Ureter (tissue), 1 donor: ENCODE measurements around the gene RELB. TPM values are rescaled to one million over a fixed set of nuclear protein-coding genes. Genes with fewer than 3 reads are reported as not detected.
"Not testable (repeated sequence)": the region's sequence is repeated elsewhere in the genome, so short reads cannot be mapped to it uniquely, and the experiment has no call there.

Source experiments
- DNase-seq: peaks from one replicate; pipeline ENCODE4 v3.0.0-alpha.2; 2020; ENCODE audit warnings: low spot score
- total RNA-seq: library from RNA; stranded (reverse); gene quantifications from one replicate; pipeline ENCODE4 v1.2.4, GENCODE V29; 2023
- donor health status: DM: yes; HTN: yes; CAD: no.

Gene RELB
- 16.9 TPM for total RNA-seq

DNA sequence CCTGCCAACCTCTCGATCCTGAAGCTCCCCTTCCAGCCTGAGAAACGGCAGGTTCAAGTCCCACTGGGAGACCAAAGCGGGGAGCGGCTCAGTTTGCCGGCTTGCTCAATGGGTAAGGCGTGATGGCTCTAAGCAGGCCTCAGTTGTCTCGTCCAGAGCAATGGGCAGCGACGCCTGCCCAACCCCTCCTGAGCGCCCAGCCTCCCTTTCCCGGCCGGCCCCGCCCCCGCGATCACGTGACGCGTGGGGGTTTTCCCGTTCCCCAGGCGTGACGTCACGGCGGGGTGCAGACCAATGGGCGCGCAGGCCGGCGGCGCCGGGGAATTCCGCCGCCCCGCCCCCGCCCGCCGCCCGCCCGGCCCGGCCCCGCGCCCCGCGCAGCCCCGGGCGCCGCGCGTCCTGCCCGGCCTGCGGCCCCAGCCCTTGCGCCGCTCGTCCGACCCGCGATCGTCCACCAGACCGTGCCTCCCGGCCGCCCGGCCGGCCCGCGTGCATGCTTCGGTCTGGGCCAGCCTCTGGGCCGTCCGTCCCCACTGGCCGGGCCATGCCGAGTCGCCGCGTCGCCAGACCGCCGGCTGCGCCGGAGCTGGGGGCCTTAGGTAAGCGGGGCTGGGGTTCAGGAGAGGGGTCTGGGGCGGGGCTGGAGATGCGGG lies at the start of gene RELB:
RELB (plus strand) TSS at position 378 of the 653 bp plus-strand sequence; CDS start at position 494, 116 bp downstream.
- peak; percentile 95 for DNase-seq

GRCh38 chr19:44954278-44954648 lies 47.0 kb upstream of the RELB start:
- no peak for DNase-seq

- DNase-seq: peak; percentile 98
These were observed 46.4 kb upstream of the RELB start, which contains the start of gene CLPTM1 for GRCh38 chr19:44954649-44955504. CLPTM1 (plus strand) TSS chr19:44955380; CDS start chr19:44955396, 16 bp downstream.

- DNase-seq: no peak
These were observed 45.5 kb upstream of the RELB start for GRCh38 chr19:44955505-44956439.

- no peak for DNase-seq
These were observed 43.7 kb upstream of the RELB start for GRCh38 chr19:44957526-44957925.

DNA sequence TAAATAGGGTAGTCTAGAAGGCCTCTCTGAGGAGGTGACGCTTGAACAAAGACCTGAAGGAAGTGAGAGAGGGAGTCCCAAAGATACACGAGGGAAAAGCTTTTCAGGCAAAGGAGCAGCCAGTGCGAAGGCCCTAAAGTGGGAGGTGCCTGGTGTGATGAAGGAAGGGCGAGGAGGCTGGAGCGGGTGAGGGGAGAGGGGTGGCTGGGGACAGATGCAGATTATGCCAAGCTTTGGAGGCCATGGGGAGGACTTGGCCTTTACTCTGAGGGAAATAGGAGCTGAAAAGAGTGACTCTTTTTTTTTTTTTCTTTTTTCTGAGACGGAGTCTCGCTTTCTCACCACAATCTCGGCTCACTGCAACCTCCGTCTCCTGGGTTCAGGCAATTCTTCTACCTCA lies 43.2 kb upstream of the RELB start:
- DNase-seq: no peak

- DNase-seq: no peak
These were observed 41.6 kb upstream of the RELB start for GRCh38 chr19:44959691-44960090.

DNA sequence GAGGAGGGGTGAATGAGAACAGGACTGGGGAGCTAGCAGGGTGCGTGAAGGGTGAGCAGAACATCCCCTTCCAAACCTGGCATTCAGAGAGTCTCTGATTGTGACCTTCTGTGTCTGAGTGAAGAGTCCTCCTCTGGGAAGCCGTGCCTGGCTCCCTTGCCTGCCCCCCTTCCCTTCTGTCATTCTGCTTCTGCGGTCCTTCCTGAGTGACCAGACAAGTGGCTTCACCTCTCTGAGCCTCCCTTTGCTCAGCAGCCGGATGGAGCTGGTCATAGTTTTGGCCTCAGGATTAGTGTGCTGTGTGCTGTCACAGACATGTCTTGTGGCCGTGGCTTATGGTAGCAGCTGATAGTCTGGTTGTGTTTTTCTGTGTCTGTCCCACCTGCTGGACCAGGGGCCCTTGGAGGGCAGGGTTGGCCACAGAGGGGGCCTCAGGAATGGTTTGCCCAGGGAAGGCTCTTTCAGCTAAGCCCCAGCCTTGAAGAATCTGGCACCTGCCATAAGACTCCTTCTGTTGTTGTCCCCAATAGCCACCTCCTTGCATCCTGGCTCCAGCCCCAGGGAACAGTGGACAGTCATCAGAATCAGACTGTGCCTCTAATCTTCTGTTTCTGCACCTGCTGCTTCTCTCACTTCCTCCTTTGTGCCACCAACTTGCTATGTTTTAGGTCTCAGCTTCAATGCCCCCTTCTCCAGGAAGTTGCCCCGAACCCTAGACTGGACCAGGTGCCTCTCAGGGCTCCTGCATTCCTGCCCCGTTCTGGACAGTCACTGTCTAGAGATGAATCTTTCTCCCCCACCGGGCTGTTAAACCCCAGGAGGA lies 40.1 kb upstream of the RELB start:
- no peak for DNase-seq

GRCh38 chr19:44961821-44962220 lies 39.4 kb upstream of the RELB start:
- no peak for DNase-seq

GRCh38 chr19:44968118-44968517 lies 33.1 kb upstream of the RELB start:
- no peak for DNase-seq

DNA sequence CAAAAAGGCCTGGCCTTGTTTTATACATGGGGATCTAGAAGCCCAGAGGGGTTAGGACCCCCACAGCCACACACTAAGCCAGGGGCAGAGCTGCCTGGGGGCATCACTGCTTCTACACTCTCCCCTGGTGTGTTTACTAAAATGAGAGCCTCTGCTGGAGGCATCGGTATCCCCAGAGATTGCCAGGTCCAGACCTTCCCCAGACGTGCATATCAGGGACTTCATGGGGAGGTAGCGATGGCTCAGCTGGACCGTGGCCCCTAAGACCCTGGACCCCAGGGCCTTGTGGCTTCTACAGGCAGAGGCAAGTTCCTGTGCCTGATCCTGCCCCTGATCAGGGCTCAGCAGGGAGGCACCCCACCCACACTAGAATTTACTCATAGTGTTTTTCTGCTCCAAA lies 32.6 kb upstream of the RELB start:
- DNase-seq: no peak

DNA sequence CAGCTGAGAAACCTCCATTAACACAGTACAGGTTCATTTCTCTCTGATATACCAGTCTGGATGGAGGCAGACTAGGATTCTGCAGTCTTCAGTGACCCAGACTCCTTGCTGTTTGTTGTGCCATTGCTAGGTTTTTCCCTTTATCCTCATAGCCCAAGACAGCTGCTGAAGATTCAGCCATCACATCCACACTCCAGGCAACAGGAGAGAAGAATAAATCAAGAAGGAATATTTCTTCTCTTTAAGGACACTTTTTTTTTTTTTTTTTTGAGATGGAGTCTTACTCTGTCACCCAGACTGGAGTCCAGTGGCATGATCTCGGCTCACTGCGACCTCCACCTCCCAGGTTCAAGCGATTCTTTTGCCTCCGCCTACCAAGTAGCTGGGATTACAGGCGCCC lies 31.8 kb upstream of the RELB start:
- no peak for DNase-seq

DNA sequence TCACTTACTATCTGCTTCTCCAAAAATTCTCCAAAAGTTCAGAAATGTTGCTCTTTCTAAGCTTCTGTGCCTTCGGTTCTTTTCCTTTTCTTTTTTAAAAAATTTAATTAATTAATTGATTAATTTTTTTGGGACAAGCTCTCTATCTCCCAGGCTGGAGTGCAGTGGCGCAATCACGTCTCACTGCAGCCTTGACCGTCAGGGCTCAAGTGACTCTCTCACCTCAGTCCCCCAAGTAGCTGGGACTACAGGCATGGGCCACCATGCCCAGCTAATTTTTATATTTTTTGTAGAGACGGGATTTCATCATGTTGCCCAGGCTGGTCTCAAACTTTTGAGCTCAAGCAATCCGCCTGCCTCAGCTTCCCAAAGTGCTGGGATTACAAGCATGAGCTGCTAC lies 29.8 kb upstream of the RELB start:
- not testable (repeated sequence) for DNase-seq

DNA sequence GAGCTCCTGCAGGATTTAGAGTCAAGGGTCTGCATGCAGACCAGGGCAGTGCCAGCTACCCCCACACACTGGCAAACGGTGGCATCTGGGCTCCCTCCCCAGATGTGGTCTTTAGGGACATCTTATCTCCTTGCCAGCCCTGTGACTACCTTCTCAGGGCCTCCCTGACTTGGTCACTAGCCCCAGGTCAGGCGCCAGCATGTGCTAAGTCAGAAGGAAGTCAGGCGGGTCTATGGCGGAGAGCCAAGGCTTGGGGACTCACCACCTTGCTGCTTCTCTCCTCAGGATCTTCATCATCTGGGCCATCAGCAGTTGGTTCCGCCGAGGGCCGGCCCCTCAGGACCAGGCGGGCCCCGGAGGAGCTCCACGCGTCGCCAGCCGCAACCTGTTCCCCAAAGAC lies 28.5 kb upstream of the RELB start:
- DNase-seq: no peak

DNA sequence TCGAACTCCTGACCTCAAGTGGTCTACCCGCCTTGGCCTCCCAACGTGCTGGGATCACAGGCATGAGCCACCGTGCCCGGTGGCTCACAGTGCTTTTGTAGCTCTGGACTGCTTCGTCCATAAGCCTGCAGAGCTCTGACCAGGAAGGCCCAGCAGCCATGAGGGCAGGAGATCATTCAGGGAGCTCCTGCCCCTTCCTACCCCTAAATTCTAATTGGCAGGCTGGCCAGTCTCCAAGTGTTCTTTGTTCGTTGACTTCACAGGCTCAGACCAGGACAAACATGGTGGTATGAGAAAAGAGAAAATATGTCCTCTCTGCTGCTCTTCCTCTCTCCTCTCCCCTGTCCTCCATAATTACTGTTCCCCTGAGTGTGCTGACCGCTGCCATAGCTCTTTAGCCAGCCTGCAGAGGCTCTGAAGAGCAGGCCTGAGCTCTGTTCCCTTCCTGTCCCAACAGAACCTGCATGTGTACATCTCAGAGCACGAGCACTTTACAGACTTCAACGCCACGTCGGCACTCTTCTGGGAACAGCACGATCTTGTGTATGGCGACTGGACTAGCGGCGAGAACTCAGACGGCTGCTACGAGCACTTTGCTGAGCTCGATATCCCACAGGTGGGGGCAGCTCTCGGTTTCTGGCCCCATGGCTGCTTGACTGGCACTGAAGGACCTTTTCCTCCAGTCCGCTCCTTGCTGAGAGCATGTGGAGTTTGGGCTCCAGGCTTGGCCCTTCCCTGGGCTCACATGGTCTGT lies 27.1 kb upstream of the RELB start:
- no peak for DNase-seq

DNA sequence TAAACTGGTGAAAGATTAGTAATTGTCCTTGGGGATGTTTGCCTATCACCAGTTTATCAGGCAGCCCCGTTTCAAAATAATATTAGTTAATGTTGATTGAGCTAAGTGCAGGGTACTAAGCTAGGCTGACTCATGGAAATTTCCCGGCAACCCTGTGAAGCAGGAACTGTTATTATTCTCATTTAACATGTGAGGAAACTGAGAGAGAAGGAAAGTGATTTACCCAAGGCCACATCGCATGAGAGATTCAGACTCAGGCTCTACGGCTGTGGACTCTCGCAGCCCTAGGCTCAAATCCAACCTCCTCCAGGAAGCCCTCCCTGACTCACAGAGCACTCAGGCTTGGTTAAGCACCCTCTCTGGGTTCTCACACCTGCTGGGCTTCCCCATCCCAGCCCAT lies 26.4 kb upstream of the RELB start:
- no peak for DNase-seq

- no peak for DNase-seq
These were observed 25.8 kb upstream of the RELB start for GRCh38 chr19:44975444-44975843.

- DNase-seq: no peak
These were observed 17.3 kb upstream of the RELB start for GRCh38 chr19:44984005-44984404.

DNA sequence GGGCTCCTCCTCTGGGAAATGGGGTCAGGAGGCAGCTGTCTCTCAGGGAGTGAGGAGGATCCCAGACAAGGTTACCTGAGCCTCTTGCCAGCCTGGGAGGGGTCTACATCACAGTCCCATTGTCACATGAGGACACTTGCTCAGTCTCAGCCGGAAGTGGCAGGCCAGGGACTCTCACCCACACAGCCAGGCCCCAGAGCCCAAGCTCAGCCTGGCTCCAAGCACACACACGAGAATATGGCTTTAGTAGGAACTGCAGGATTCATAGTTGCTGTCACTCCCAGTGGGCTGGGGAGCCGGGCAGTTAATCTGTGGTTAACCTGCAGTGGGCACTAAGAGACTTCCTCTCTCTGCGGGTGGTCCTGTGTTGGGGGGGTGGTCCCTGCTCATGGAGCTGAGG lies 15.8 kb upstream of the RELB start:
- no peak for DNase-seq

- no peak for DNase-seq
These were observed 14.9 kb upstream of the RELB start for GRCh38 chr19:44986389-44986788.
